IPS-15b (cell line): ENCODE results near the gene ATXN8OS.
A peak's percentile ranks its signal among the peaks of the same experiment; 100 is the strongest.

Experiments used
- H3K27me3 ChIP-seq: one replicate; pipeline ENCODE4 v1.6.1; 2013; ENCODE audit warnings: low read length; ENCODE audit not compliant: control insufficient read depth, insufficient read depth
- H3K36me3 ChIP-seq: one replicate; pipeline ENCODE4 v1.6.1; 2013; ENCODE audit warnings: low read length; ENCODE audit not compliant: control insufficient read depth, insufficient read depth
- H3K4me1 ChIP-seq: one replicate; pipeline ENCODE4 v1.6.1; 2013; ENCODE audit warnings: mild to moderate bottlenecking, low read length; ENCODE audit not compliant: control insufficient read depth, insufficient read depth
- H3K4me3 ChIP-seq: one replicate; pipeline ENCODE4 v1.5.1; 2013; ENCODE audit warnings: low read depth, low read length
- H3K9ac ChIP-seq: one replicate; pipeline ENCODE4 v1.6.1; 2013; ENCODE audit warnings: low read depth, mild to moderate bottlenecking, low read length
- H3K9me3 ChIP-seq: one replicate; pipeline ENCODE4 v1.6.1; 2013; ENCODE audit warnings: mild to moderate bottlenecking, low read length; ENCODE audit not compliant: control insufficient read depth, insufficient read depth

ATXN8OS gene

DNA sequence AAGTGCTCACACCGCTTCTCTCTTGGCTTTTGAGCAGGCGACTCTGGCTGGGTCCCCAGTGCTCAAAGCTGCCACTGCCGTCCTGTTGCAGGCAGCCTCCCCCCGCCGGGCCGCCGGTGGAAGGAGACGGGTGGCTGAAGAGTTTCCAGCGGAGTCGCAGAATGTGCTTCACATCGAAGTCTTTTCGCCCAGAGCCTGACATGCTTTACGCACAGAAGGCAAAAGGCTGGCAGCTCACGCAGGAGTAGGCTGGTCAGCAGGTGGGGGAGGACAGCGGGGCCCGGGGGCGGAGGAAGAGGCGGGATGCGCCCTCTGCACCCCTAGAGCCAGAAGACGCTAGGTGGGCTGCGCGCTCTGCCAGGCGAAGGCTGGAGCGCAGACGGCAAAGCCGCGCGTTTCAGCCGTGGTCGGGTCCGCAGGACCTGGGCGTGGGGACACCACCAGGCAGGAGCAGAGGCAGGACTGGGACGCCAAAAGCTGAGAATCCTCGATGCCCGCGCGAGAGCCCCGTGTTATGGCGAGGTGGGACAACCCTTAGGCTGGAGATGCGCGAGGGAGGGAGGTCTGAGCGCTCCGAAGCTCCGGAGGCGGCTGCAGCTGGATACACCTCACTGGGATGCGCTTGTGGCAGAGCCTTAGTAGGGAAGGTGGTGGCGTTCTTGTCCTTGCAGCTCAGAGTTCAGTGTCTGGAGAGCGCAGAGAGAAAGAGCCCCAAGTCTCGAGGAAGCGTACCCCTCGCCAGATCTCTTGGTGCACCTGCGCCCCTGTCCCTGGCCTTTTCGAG, at the start of gene ATXN8OS:
Gene ATXN8OS (plus strand): TSS at position 329 of the 784 bp plus-strand sequence.
- H3K27me3 ChIP-seq: peaks cover 38% of the 10 kb centered on the region
- H3K4me1 ChIP-seq: peaks cover 2% of the 10 kb centered on the region
- H3K36me3 ChIP-seq: no peaks in the 10 kb centered on the region
- H3K4me3 ChIP-seq: peak within 1 kb of the TSS; percentile 61
- no peak within 1 kb of the TSS for H3K9ac ChIP-seq
- H3K9me3 ChIP-seq: no peaks in the 10 kb centered on the region

DNA sequence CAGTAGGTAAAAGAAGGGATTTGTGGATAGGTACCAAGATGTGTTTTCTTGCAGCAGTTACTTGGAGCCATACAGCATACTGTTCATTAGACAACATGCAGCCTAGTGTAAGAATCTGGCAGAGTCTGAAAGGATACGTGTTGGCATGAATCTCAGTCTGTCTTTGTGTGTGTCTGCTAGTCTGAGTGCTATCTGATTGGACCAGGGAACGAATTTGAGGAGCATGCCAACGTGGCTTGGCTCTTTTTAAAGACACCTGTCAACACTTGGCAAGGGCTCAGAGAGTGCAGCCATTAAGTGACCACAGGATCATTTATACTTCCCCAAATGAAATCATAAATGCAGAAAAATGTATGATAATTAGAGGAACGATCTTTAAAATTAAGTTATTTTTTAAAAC, 27.6 kb upstream of the ATXN8OS start:
- no peaks in the 10 kb centered on the region for H3K9me3 ChIP-seq
- no peaks in the 10 kb centered on the region for H3K4me1 ChIP-seq
- no peaks in the 10 kb centered on the region for H3K27me3 ChIP-seq
- H3K9ac ChIP-seq: no peak overlapping the region
- no peak overlapping the region for H3K4me3 ChIP-seq
- no peaks in the 10 kb centered on the region for H3K36me3 ChIP-seq

DNA sequence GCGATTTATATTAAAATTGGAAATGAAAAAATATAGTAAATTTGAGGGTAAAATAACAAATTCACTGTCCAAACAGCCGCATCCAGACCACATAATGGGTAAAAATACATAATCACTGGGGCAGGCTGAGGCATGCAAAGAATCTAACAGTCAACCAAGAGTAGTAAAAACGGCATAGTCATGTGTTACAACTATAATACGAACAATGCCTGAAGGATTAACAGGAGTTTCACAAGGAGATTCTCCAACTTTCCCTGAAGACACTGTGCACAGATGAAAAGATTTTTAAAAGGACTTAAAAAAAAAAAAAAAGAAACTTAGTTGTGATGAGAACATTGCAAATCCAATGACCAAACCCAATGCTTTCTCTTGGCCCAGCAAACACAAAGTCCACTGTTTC, 20.4 kb upstream of the ATXN8OS start:
- Histone ChIP-seq H3K4me3 (no peak overlapping the region), H3K9ac (no peak overlapping the region), H3K9me3 (no peaks in the 10 kb centered on the region), H3K36me3 (no peaks in the 10 kb centered on the region), H3K27me3 (no peaks in the 10 kb centered on the region), H3K4me1 (peaks cover 5% of the 10 kb centered on the region)

DNA sequence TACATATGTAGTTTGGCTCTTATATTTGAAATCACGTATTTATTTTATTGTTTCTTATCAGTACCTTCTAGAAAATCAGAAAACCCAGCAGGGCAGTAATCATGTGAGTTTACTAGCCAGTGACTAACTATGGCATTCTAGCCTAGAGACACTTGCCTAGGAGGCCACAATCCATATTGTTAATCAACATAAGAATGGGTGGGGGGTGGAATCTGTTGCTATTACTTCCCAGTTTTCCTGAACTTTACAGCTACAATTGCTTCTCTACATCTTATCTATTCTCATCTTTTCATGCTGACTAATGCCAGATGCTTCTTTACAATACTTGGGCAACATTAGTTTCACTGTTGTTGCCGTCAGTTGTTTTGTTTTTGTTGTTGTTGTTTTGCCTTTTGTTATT, 18.7 kb upstream of the ATXN8OS start:
- no peaks in the 10 kb centered on the region for H3K27me3 ChIP-seq
- H3K4me3 ChIP-seq: no peak overlapping the region
- no peak overlapping the region for H3K9ac ChIP-seq
- H3K4me1 ChIP-seq: peaks cover 5% of the 10 kb centered on the region
- no peaks in the 10 kb centered on the region for H3K36me3 ChIP-seq
- H3K9me3 ChIP-seq: no peaks in the 10 kb centered on the region

DNA sequence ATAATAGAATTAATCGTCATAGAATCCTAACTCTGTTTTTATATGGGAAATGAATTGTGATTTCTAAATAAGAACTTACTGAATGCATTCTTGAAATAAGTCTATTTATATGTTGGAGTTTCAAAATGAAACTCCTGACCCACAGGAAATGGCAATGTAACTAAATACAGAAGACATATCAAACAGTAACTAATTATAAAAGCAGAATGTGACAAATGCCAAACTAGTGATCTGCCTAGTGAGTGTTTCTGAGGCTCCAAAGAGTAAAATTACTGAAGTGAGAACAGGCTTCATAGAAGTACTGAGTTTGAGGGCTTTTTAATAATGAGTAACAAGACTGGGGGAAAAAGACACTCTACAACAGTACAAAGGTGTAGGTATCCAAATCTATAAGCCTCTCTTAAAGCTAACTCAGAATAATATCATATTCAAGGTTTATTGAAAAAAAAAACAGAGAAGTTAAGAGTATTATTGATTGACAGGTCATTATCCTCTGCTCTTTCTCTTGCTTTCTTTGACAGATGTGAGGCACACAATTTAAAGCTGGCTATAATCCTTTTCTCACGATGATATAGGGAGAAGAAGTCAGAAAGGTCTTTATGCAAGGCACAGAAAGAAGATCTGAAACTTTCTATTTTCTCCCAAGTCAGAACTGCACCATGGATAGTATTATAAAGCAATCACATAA, 17.4 kb upstream of the ATXN8OS start:
- H3K36me3 ChIP-seq: no peaks in the 10 kb centered on the region
- H3K27me3 ChIP-seq: no peaks in the 10 kb centered on the region
- no peaks in the 10 kb centered on the region for H3K9me3 ChIP-seq
- H3K9ac ChIP-seq: no peak overlapping the region
- no peak overlapping the region for H3K4me3 ChIP-seq
- peaks cover 5% of the 10 kb centered on the region for H3K4me1 ChIP-seq

DNA sequence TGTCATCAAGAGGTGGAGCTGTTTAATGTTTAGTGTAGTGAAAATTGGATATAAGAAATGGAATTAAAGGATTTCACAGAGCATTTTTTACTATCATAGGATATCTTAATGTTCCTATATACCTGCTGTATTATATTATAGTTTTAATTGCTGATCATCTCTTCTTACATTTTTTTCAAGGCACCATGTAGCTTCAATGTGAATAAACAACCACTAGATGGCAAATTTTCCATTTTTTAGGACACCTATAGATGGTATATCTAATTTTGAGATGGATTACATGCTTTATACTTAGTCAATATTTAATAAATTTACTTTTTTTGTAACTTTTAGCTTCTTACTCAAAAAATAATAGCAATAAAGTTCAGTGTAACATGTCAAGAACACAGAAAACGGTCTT, 9.0 kb upstream of the ATXN8OS start:
- H3K4me3 ChIP-seq: no peak overlapping the region
- H3K4me1 ChIP-seq: no peaks in the 10 kb centered on the region
- H3K36me3 ChIP-seq: no peaks in the 10 kb centered on the region
- H3K9me3 ChIP-seq: no peaks in the 10 kb centered on the region
- no peaks in the 10 kb centered on the region for H3K27me3 ChIP-seq
- H3K9ac ChIP-seq: no peak overlapping the region

DNA sequence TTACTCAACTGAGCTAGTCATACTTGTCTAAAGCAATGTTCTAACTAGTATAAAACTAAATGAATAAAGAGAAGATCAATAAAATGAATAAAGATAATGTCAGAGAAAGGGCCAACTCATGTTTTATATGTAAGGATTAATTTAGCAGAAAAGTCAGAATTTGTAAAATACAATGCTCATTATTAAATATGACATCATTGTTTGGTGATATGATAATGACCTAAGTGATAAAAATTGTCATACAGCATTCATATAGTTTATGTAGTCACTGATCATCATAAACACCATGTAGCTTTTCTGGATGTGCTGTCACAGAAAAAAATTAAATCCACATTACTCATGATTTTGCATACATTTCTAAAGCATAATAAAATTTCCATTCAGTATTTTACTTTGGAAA, 3.1 kb upstream of the ATXN8OS start:
- Histone ChIP-seq H3K9me3 (no peaks in the 10 kb centered on the region), H3K4me1 (peaks cover 2% of the 10 kb centered on the region), H3K9ac (no peak overlapping the region)

DNA sequence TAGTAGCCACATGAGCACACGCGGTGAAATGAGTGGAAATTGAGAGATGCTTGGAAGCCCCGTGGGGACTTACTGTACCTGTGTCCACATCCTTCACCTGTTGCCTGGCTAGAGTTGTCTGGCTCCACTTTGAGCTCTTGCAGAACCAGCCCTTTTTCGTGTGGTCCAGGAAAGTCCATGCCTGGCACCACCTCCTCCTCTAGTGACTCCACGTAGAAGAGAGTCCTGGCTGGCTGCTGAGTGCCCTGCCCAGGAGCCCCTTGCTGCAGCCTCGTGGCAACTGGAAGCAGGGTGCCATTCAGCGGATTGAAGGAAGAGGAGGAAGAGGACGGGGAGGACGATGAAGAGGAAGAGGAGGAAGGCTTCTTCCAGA, 515 bp upstream of the ATXN8OS start:
- Histone ChIP-seq H3K27me3 (peaks cover 38% of the 10 kb centered on the region), H3K4me3 (peak overlapping the region; percentile 61), H3K4me1 (peaks cover 2% of the 10 kb centered on the region), H3K9me3 (no peaks in the 10 kb centered on the region), H3K9ac (no peak overlapping the region), H3K36me3 (no peaks in the 10 kb centered on the region)

More for the DNA sequence above, 3.1 kb upstream of the ATXN8OS start:
- H3K27me3 ChIP-seq: peaks cover 38% of the 10 kb centered on the region
- no peak overlapping the region for H3K4me3 ChIP-seq
- no peaks in the 10 kb centered on the region for H3K36me3 ChIP-seq

DNA sequence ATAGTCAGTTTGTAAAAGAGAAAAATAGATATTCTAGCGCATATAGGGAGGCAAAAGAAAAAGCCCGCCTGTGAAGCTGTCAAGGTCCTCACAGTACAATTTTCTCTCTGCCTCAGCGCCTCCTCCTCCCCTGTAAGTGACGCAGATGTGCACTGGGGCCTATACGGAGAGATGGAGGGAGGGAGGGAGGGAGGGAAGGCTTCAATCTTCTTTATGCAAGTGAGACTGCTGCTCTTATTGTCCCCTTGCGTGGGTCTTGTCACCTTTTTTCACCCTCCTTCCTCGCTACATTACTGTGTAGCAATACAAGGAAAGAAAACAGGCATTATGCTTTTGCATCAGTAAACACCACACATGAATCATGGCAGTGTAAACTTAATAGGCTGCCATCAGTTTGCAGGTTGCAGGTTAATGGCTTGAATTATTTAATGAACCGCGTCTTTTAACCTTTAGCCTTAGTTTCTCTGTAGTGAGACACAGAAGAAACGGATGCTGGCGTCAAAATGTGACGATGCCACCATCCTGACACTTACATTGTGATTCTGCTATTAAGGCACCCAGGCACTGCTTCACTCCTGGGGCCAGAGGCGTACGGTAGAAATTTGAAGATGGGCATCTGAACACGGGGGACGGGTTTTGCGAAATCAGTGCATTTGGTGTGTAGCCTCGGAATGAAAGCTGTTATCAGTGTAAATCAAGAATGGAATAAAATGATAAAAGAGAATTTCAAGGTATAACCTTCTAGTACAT, 905 bp downstream of the ATXN8OS start, which contains the start of gene KLHL1:
Gene KLHL1 (minus strand): TSS at position 97 of the 750 bp plus-strand sequence. CDS start 753 bp downstream, outside the sequence.
- no peaks in the 10 kb centered on the region for H3K9me3 ChIP-seq
- peaks cover 38% of the 10 kb centered on the region for H3K27me3 ChIP-seq
- peak within 1 kb of the TSS; percentile 61 for H3K4me3 ChIP-seq

DNA sequence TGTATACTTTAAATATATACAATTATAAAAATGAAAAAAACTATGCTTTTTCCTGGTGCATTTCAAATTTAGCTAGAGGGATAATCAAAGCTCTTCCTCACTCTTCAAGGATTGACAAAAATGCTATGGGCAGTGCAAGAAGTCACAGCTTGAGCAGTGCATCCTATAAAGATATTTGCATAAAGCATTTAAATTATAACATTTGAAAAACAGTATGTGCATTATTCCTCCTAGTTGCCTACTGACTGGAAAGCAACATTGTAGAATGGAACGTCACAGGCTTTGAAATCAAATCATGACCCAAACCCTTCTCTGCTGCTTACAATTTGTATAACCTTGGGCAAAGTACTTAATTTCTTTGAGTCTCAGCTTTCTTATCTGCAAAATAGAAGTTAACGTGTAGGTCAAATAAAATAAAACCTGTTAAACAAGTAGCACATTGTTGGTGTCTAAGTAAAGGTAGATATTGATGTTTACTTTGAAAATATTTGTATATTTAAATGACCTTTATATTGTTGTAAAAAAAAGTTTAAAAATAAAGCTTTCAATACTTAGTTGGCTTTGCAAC, 9.8 kb downstream of the ATXN8OS start:
- H3K9ac ChIP-seq: no peak overlapping the region
- no peaks in the 10 kb centered on the region for H3K9me3 ChIP-seq
- H3K27me3 ChIP-seq: no peaks in the 10 kb centered on the region
- no peaks in the 10 kb centered on the region for H3K36me3 ChIP-seq
- no peak overlapping the region for H3K4me3 ChIP-seq
- H3K4me1 ChIP-seq: no peaks in the 10 kb centered on the region

More for the DNA sequence above, 905 bp downstream of the ATXN8OS start, which contains the start of gene KLHL1:
- Histone ChIP-seq H3K4me1 (peaks cover 2% of the 10 kb centered on the region), H3K9ac (no peak within 1 kb of the TSS), H3K36me3 (no peaks in the 10 kb centered on the region)

DNA sequence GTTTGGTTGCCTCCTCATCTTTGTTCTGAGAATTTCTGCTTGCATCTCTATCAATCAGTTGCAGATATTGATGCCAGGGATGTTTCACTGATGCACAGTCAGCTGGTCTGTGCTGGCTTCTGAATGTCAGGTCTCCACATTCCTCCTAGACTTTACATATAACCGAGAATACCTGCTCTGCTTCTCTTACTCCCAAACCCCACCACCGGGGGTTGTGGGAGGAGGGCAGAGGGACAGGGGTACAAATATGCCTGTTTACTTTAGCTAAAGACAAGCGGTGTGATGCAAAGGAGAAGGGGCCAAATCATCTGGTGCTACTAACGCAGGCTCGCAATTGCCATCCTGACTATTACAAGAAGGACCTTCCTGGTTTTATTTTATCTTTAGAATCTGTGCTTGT, 18.1 kb downstream of the ATXN8OS start:
- no peak overlapping the region for H3K4me3 ChIP-seq
- no peaks in the 10 kb centered on the region for H3K4me1 ChIP-seq
- no peaks in the 10 kb centered on the region for H3K36me3 ChIP-seq
- H3K27me3 ChIP-seq: no peaks in the 10 kb centered on the region
- no peaks in the 10 kb centered on the region for H3K9me3 ChIP-seq
- no peak overlapping the region for H3K9ac ChIP-seq
